NK-92 (cell line): ENCODE results near the gene SLC12A7.
"Not testable (repeated sequence)": the region's sequence is repeated elsewhere in the genome, so short reads cannot be mapped to it uniquely, and the experiment has no call there.

Source experiments
- DNase-seq: peaks from one replicate; lab custom pipeline; 2025; ENCODE audit not compliant: unreplicated experiment; lab: John Stamatoyannopoulos, UW

SLC12A7 gene

DNA sequence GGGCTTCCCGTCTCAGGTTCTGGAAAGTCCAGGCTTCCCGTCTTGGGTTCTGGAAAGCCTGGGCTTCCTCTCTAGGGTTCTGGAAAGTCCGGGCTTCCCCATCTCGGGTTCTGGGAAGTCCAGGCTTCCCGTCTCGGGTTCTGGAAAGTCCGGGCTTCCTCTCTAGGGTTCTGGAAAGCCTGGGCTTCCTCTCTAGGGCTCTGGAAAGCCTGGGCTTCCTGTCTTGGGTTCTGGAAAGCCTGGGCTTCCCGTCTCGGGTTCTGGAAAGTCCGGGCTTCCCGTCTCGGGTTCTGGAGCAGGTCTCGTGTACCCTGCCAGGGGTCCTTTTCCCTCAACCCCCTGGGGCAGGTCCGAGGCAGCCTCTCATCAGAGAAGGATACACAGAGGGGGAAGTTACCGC lies 28.8 kb downstream of the SLC12A7 start:
- not testable (repeated sequence) for DNase-seq

GRCh38 chr5:1081519-1081918 lies 30.3 kb downstream of the SLC12A7 start:
- no peak for DNase-seq

DNA sequence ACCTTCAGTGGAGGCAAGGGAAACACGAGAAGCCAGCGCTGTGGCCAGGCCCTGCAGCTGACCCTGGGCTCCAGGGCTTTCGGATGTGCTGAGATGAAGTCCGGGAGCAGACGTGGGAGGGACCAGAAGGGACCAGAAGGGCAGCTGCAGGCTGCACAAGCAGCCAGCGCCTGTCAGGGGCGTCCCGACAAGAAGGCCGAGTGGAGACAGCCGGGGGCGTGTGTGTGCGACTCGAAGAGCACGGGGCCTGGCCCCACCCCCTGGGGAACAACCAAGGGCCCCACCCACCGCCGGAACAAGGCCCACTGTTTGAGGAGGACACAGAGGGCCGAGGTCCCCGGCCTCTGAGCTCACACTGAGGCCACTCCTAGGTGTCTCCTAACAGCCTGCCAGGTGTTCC lies 31.4 kb downstream of the SLC12A7 start:
- no peak for DNase-seq

GRCh38 chr5:1079961-1080360 lies 31.9 kb downstream of the SLC12A7 start:
- no peak for DNase-seq

DNA sequence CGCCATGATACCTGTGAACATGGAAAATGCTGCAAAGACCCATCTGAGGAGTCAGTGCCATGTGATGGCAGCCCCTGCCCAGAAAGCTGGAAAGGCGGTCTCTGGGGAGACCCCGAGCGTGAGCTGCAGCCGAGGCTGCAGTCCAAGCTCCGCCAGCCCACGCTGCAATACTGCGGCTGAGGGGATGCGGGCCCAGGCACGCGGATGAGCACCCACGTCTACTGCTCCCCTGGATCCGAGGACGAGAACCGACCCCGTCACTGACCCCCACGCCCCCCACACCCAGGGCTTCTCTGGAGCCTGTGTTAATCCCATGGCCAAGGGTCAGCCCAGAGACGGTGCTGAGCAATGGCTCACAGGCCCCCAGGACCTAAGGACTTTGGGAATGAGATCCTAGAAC lies 32.4 kb downstream of the SLC12A7 start:
- no peak for DNase-seq

DNA sequence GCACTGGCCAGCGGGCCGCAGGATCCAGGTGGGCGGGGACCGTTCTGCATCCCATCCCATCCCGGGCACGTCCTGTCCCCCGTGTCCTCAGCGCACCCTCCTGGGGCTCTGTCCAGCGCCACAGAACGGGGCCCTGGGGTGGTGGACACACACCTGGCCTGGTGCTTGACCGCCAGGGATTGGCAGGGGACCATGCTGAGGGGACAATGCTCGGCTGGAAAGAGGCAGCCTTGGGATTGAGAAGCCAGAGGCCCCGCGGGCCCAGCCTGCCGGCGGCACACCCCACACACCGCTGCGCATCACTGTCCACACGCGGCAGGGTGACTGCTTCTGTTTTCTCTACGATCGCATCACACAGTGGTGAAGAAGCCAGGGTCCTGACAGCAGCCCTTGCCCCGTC lies 33.0 kb downstream of the SLC12A7 start:
- no peak for DNase-seq

- no peak for DNase-seq
Measured at GRCh38 chr5:1078206-1078605, 33.7 kb downstream of the SLC12A7 start.

GRCh38 chr5:1077491-1078020 lies 34.3 kb downstream of the SLC12A7 start:
- no peak for DNase-seq

DNA sequence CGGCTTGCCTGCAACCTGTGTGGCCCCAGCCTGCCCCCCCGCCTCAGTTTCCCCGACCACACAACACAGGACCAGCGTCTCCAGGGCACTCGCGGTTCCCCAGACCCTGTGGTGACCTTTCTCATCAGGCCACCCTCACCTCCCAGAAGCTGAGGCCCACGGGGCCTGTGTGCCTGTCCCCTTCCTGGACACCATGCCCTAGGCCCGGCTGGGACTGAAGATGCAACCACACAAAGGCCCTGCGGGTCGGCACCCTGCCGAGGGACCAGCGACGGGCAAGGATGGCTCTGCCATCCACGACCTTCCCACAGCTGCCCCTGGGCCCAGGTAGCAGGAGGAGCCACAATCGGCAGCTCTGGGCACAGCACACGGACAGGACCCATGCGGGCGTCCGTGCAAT lies 34.8 kb downstream of the SLC12A7 start:
- no peak for DNase-seq

GRCh38 chr5:1076406-1076805 lies 35.5 kb downstream of the SLC12A7 start:
- DNase-seq: no peak

GRCh38 chr5:1075931-1076330 lies 35.9 kb downstream of the SLC12A7 start:
- no peak for DNase-seq

DNA sequence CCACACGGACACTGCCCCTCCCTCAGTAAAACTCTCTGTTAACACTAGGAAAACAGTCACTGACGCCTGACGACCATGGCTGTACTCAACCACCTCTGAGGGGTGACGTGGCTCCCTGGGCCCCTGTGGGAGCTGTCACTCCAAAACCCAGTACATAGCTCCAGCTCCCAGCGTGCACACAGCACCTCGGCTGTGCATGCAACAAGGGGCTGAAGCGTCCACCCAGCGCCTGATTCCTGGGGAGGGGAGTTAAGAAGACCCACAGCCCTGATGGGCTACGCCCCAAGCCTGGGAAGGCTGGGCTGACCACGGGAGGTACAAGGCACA lies 36.3 kb downstream of the SLC12A7 start:
- DNase-seq: no peak

GRCh38 chr5:1074816-1075554 lies 36.9 kb downstream of the SLC12A7 start:
- DNase-seq: no peak

GRCh38 chr5:1074226-1074625 lies 37.6 kb downstream of the SLC12A7 start:
- DNase-seq: no peak

GRCh38 chr5:1073239-1074102 lies 38.4 kb downstream of the SLC12A7 start:
- DNase-seq: no peak

- DNase-seq: no peak
Measured at GRCh38 chr5:1069720-1070088, 42.2 kb downstream of the SLC12A7 start.

GRCh38 chr5:1068895-1069719 lies 42.8 kb downstream of the SLC12A7 start:
- no peak for DNase-seq

DNA sequence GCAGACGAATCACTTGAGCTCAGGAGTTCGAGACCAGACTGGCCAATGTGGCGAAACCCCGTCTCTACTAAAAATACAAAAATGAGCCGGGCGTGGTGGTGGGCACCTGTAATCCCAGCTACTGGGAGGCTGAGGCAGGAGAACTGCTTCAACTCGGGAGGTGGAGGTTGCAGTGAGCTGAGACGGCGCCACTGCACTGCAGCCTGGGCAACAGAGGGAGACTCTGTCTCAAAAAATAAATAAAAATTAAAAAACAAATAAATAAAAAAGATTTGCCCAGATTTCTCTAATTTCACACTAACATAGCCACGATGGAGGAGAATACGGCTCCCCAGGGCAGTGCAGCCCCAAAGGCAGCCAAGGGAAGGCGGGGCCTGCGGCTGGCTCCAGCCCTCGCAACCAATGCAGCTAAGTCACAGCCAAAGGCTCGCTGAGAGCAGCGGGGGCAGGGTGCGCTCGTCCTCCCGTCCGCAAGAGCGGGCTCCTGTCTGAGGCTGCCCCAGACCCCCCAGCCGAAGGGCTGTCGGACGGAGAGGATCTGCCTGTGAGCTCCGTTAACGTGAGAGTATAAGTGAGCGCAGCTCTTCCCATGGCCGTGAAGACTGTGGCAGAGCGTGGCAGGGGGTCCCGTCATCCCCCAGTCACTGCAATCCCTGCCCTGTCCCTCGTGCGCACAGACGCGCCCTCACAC lies 43.5 kb downstream of the SLC12A7 start:
- DNase-seq: no peak

DNA sequence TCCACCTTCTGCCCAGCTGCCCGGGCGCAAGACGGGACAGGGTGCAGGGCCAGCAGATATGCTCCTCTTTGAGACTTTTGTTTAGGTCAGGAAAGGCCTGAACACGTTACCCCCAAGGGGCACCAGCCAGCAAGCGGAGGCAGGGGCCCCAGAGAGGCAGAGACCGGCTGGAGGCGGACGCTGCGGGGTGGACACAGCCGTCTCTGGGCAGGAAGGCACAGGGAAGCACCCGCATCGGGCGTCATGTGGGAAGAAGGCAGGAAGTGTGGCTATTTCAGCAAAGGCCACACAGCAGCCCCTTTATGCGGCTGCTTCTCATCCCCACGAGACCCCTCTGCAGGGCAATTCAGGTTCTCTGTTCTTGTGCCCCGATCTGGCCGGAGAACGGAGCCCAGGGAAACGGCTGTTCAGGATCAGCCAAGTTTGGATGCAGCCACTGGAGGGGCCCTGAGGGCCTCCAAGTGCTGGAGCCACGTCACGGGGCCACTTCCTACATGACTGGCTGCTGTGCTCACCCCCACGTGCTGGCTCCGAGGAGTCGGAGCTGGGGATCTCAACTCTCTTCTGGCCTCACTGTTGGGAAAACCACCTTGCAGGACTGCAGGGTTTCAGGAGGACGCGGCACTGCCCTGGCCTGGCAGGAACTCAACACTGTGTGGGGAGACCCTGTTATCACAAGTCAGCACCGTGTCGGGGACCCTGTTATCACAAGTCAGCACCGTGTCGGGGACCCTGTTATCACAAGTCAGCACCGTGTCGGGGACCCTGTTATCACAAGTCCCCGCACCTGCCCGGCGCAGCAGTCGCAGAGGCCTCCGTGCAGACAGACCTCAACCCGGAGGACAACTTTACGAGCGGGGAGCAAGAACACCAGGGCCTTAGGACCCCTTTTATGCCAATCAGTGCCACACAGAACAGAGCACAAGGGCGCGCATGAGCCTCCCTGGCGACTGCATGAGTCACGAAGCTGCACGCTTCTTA lies 44.4 kb downstream of the SLC12A7 start:
- no peak for DNase-seq

GRCh38 chr5:1066676-1067075 lies 45.2 kb downstream of the SLC12A7 start:
- DNase-seq: no peak
